Psoas muscle (tissue), 8 donors: ENCODE results near the gene GREB1. TPM values are rescaled to one million over a fixed set of nuclear protein-coding genes. Genes with fewer than 3 reads are reported as not detected.

ENCODE experiments used
- ATAC-seq, 4 donors: fragments of 200-7000 bp; cut with Tn5 transposase; one replicate each; pipeline ENCODE4 v1.9.1; 2020; ENCODE audit warnings: moderate library complexity in 3 of 4, mild to moderate bottlenecking in 2 of 4
- DNase-seq, 2 donors: peaks; one replicate each; pipeline ENCODE4 v3.0.0-alpha.2; 2020
- H3K27ac ChIP-seq: fragments of 200-600 bp; one replicate; pipeline ENCODE4 v1.8.0; 2022
- H3K27me3 ChIP-seq, 3 donors: fragments of 200-600 bp in 1 of 3; one replicate each; pipeline versions ENCODE4 v1.6.1 to v1.8.0; 2013 to 2022; ENCODE audit warnings: low read length in 2 of 3, mild to moderate bottlenecking in 2 of 3, moderate library complexity in 1 of 3; ENCODE audit not compliant: insufficient read depth in 3 of 3
- H3K36me3 ChIP-seq, 2 donors: fragments of 200-600 bp in 1 of 2; one replicate each; pipeline versions ENCODE4 v1.6.1 to v1.8.0; 2013 to 2022; ENCODE audit warnings: low read depth in 1 of 2, mild to moderate bottlenecking in 1 of 2, moderate library complexity in 1 of 2; ENCODE audit not compliant: insufficient read depth in 1 of 2
- H3K4me1 ChIP-seq: fragments of 200-600 bp; one replicate; pipeline ENCODE4 v1.8.0; 2022
- H3K4me3 ChIP-seq: fragments of 200-600 bp; one replicate; pipeline ENCODE4 v1.8.0; 2022; ENCODE audit warnings: mild to moderate bottlenecking
- H3K9me3 ChIP-seq: fragments of 200-600 bp; one replicate; pipeline ENCODE4 v1.8.0; 2022
- WGBS, 3 donors: extraction: QIAGEN DNeasy Blood & Tissue Kit; methylation state at CpG; one replicate each; pipeline versions ENCODE4 v1.1.6 to v1.1.7; 2013; 5-methylcytosine and 5-hydroxymethylcytosine counted together
- intact Hi-C, 2 donors: fragments of 100-400 bp; cut with DNase I; formaldehyde crosslinking; loops; one replicate each; pipeline versions ENCODE4 v1.11.0 to v1.14.2; 2022
- polyA plus RNA-seq, 3 donors: library from polyadenylated mRNA; stranded (reverse); fragments of 200-250 nt; gene quantifications; one replicate each; pipeline ENCODE4 v1.2.3, GENCODE V29; 2013
- total RNA-seq, 4 donors: library from RNA; stranded (reverse); fragmentation: NEBNext Ultra II Directional in 2 of 4; extraction: Animal tissue kit (Norgen Biotek cat#: 25700) in 2 of 4; gene quantifications; one replicate each; pipeline versions ENCODE4 v1.2.1 to v1.2.4, GENCODE V29; 2021 to 2023
- TF ChIP-seq, protein P1 (sequence below): fragments of 200-600 bp; IDR thresholded peaks from one replicate; pipeline ENCODE4 v1.8.0; 2022; ENCODE audit warnings: antibody characterized with exemption
- donor health status: healthy with polysubstance abuse.
- donor health status: DM: no; HTN: no; CAD: no; lungs with moderate emphysema.
- donor health status: Bipolar disorder and iron deficiency.
- donor health status: healthy.
- donor health status: DM: yes; HTN: yes; CAD: no.
- donor health status: DM: no; HTN: no; CAD: no.
- donor health status: DM: no; HTN: no; CAD: no.
- donor health status: DM: yes; HTN: yes; CAD: no.

The GREB1 gene
- total and polyA plus RNA-seq, 7 donors, result 1.3 to 17.5 (median 3.2) TPM

- Histone ChIP-seq H3K36me3 (peaks cover 0 to 31% of the 10 kb centered on the region in 2 donors), H3K9me3 (no peaks in the 10 kb centered on the region), H3K4me3 (no peak overlapping the region), H3K4me1 (no peaks in the 10 kb centered on the region), H3K27me3 (no peaks in the 10 kb centered on the region), H3K27ac (no peak overlapping the region)
- intact Hi-C loops, result no loop called here
- no peak for DNase-seq
- TF ChIP-seq, protein P1, sequence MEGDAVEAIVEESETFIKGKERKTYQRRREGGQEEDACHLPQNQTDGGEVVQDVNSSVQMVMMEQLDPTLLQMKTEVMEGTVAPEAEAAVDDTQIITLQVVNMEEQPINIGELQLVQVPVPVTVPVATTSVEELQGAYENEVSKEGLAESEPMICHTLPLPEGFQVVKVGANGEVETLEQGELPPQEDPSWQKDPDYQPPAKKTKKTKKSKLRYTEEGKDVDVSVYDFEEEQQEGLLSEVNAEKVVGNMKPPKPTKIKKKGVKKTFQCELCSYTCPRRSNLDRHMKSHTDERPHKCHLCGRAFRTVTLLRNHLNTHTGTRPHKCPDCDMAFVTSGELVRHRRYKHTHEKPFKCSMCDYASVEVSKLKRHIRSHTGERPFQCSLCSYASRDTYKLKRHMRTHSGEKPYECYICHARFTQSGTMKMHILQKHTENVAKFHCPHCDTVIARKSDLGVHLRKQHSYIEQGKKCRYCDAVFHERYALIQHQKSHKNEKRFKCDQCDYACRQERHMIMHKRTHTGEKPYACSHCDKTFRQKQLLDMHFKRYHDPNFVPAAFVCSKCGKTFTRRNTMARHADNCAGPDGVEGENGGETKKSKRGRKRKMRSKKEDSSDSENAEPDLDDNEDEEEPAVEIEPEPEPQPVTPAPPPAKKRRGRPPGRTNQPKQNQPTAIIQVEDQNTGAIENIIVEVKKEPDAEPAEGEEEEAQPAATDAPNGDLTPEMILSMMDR, result no peak
- no peak for ATAC-seq
- WGBS, 3 donors, result 82 to 91% (median 85%) methylated on average over 3 of the region's 3 CpGs
Measured at GRCh38 chr2:11615209-11615608, 81.4 kb downstream of the GREB1 start.

DNA sequence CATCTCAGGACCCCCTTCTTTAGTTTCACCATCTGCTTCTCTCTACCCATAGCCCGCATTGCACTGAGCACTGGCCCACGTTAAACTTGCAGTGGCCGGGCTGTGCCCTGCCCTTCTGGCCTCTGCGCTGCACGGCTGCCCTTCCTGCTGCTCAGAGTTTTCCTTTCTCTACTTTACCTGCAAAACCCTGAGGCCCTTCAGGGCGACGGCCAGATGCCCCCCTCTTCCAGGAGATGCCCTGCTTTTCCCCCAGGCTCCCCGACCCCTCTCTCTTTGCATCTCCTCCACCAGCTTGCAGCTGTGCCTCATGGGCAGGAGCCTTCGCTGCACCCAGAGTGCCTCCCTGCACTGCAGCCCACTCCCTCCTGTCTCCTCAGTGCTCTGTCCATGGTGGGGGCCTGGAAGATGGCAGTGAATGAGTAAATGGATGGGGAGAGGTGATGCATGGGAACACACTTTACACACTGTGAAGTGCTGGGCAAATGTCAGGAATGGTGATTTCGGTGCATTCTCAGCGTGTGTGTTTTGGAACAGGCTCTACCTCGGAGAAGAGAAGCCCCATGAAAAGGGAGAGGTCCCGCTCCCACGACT lies 82.3 kb downstream of the GREB1 start:
- WGBS, 3 donors, result 90 to 94% (median 91%) methylated on average over 14 of the region's 14 CpGs
- peaks cover 0 to 31% of the 10 kb centered on the region in 2 donors for H3K36me3 ChIP-seq
- no peaks in the 10 kb centered on the region for H3K4me1 ChIP-seq
- no peaks in the 10 kb centered on the region for H3K27me3 ChIP-seq
- ATAC-seq (no peak), DNase-seq (no peak)
- H3K4me3 ChIP-seq, result no peak overlapping the region
- intact Hi-C loops, result no loop called here
- H3K9me3 ChIP-seq, result no peaks in the 10 kb centered on the region
- H3K27ac ChIP-seq, result no peak overlapping the region
- TF ChIP-seq, protein P1, result no peak

DNA sequence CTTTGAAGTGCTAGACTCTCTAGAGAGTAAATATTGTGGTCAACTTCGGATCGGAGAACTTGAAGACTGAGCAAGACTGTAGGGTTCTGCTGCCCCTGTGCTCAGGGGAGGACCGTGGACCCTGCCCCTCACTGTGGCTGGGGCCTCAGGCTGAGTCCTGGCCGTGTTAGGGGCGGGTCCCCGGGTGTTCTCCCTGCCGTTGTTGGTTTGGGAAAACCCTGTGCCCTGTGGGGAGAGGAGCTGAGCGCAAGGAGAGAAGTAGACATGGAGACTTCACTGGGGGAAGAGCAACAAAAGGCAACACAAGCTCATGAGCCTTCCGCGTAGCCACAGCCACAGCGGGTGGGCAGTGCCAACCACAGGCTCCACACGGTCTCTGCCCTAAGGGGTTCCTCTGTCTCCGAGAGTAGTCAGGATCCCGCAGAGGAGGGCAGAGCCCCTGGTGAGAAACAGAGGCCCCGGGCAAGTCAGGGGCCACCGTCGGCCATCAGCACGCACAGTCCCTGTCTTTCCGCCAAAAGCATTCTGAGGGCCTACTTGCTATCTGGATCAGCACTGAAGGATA lies 83.1 kb downstream of the GREB1 start:
- H3K36me3 ChIP-seq, result peaks cover 0 to 31% of the 10 kb centered on the region in 2 donors
- no peak overlapping the region for H3K4me3 ChIP-seq
- no peaks in the 10 kb centered on the region for H3K9me3 ChIP-seq
- WGBS, 3 donors, result 85 to 91% (median 88%) methylated on average over 19 of the region's 19 CpGs
- DNase-seq (no peak), ATAC-seq (peak in 1 of 4 donors; percentile 13)
- H3K27me3 ChIP-seq, result no peaks in the 10 kb centered on the region
- TF ChIP-seq, protein P1, result no peak
- H3K27ac ChIP-seq, result no peak overlapping the region
- intact Hi-C loops, result no loop called here
- no peaks in the 10 kb centered on the region for H3K4me1 ChIP-seq

DNA sequence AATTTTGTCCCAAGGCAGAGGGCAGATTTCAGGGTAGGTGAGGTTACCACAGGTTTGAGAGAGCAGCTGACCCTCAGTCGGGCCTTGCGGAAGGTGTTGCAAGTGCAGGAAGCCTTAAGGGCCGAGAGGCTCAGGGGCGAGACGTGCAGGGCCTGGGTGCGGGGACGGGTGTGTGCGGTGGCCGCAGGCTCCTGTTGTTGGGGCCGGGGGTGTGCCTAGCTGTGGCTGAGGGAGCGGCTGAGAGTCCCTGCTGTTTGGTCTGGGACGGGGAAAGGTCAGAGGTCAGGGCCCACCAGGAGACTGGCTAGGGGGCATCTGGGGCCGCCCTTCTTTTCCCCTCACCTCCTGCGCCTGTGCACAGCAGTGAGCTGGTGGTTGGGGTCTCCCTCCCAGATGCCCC lies 83.7 kb downstream of the GREB1 start:
- Histone ChIP-seq H3K4me1 (no peaks in the 10 kb centered on the region), H3K36me3 (peaks cover 0 to 31% of the 10 kb centered on the region in 2 donors), H3K27me3 (no peaks in the 10 kb centered on the region), H3K4me3 (no peak overlapping the region), H3K27ac (no peak overlapping the region), H3K9me3 (no peaks in the 10 kb centered on the region)
- intact Hi-C loops, result no loop called here
- 93 to 96% (median 94%) methylated on average over 10 to 14 of the region's 14 CpGs for WGBS, 3 donors
- ATAC-seq (no peak), DNase-seq (no peak)
- TF ChIP-seq, protein P1, result no peak
